ENCODE results near the gene NSMF.

The NSMF gene

DNA sequence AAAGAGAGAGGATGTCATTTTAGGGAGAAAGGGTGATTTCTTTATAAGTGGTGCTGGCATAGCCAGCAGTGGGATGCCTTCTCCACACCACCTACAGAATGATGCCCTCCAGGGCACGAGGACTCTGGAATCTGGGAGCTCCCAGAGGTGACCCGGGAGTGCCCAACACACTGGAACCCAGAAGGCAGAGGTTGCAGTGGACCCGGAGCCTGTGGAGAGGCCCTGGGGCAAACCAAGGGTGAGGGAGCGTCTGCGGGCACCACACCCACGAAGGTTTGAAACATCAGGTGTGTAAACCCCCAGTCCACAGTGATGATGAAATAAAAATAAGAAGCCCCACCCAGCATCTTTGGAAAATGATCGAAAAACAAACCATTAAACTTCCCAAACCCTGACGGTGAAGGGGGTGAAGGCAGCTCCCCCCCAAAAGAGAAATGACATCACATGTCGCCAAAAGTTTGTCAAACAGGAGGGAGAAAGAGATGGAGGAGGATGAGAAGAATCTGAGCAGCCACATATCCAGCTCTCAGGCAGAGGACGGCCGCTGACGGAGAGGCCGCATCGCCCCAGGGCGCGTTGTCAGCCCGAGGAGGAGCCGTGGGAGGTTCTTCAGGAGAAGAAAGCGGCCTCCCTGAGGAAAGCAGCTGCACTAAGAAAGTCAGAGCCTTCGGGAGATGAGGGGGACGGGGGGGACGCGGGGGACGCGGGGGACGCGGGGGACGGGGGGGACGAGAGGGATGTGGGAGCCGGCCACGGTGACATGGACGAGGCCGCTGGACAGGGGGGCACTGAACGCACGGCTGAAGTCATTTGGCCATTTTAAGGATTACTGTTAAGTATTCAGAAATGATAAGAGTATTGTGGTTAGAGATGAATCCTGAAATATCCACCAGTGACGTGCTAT is 43.1 kb upstream of the NSMF start:
- Histone ChIP-seq H3K36me3 (no peaks in the 10 kb centered on the region), H3K27ac (no peak overlapping the region)
- TF ChIP-seq, protein P1, sequence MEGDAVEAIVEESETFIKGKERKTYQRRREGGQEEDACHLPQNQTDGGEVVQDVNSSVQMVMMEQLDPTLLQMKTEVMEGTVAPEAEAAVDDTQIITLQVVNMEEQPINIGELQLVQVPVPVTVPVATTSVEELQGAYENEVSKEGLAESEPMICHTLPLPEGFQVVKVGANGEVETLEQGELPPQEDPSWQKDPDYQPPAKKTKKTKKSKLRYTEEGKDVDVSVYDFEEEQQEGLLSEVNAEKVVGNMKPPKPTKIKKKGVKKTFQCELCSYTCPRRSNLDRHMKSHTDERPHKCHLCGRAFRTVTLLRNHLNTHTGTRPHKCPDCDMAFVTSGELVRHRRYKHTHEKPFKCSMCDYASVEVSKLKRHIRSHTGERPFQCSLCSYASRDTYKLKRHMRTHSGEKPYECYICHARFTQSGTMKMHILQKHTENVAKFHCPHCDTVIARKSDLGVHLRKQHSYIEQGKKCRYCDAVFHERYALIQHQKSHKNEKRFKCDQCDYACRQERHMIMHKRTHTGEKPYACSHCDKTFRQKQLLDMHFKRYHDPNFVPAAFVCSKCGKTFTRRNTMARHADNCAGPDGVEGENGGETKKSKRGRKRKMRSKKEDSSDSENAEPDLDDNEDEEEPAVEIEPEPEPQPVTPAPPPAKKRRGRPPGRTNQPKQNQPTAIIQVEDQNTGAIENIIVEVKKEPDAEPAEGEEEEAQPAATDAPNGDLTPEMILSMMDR (IDR thresholded peaks at IDR 0.05), result no peak

DNA sequence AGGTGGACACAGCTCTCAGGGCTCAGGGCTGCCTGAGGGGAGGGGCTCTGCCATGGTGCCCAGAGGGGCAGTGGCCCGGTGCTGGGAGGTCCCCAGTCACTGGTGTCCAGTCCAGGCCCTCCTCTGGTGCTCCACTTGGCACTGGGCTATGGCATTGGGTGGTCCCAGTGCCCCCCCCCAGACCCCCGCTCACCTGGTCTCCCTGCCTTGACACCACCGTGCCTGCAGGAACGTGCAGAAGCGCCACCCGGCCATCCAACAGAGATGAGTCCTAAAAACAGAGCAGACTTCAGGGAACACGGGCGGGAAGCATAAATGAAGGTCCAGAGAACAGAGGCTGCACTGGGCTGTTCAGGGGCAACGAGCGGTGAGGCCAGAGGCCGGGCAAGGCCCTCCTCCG is 42.3 kb upstream of the NSMF start:
- no peaks in the 10 kb centered on the region for H3K27me3 ChIP-seq
- no peaks in the 10 kb centered on the region for H3K36me3 ChIP-seq
- TF ChIP-seq, protein P1 (IDR thresholded peaks at IDR 0.05), result no peak
- no peaks in the 10 kb centered on the region for H3K4me1 ChIP-seq (ENCODE audit: control insufficient read depth in 1 of 2, insufficient read depth in 1 of 2, low read depth in 1 of 2, low read length in 1 of 2)
- H3K27ac ChIP-seq, result no peak overlapping the region
- no peaks in the 10 kb centered on the region for H3K9me3 ChIP-seq
- no peak overlapping the region for H3K4me3 ChIP-seq (ENCODE audit: low read depth in 1 of 2, low read length in 1 of 2)

More for the DNA sequence above, 43.1 kb upstream of the NSMF start:
- Histone ChIP-seq H3K27me3 (no peaks in the 10 kb centered on the region), H3K9me3 (no peaks in the 10 kb centered on the region), H3K4me3 (ENCODE audit: low read depth in 1 of 2, low read length in 1 of 2) (no peak overlapping the region), H3K4me1 (ENCODE audit: control insufficient read depth in 1 of 2, insufficient read depth in 1 of 2, low read depth in 1 of 2, low read length in 1 of 2) (no peaks in the 10 kb centered on the region)

DNA sequence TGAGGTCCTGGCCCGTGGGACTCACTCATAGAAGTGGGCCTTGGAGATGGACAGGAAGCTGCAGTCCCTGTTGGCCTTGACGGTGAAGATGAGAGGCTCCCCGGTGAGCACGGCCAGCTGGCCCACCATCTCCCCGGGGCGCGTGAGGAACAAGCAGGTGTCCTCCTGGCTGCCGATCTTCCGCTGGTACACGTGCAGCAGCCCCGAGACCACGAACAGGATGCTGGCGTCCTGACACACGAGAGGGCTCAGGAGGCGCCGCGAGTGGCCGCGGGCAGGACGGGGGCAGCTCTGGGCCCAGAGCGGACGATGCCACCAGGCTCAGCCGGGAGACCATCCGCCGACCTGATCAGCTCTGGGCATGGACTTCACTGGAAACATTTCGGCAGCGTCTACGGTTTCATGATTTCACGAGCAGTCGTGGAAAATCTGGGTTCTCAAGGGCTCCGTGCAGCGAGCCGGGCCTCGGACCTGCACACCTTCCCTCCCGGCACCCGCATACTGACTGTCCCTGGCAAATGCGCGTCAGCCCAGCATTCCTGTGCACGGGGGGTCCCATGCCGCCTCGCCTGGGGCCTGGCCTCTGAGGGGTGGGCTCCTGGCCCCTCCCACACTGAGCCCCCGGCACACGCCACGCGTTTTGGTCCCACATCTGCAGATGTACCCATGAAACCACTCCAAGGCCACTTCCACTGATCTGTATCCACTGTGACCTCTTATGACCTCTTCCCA is 41.7 kb upstream of the NSMF start:
- no peaks in the 10 kb centered on the region for H3K4me1 ChIP-seq (ENCODE audit: control insufficient read depth in 1 of 2, insufficient read depth in 1 of 2, low read depth in 1 of 2, low read length in 1 of 2)
- H3K9me3 ChIP-seq, result no peaks in the 10 kb centered on the region
- no peaks in the 10 kb centered on the region for H3K27me3 ChIP-seq
- TF ChIP-seq, protein P1 (IDR thresholded peaks at IDR 0.05), result no peak
- H3K4me3 ChIP-seq (ENCODE audit: low read depth in 1 of 2, low read length in 1 of 2), result no peak overlapping the region
- no peak overlapping the region for H3K27ac ChIP-seq
- H3K36me3 ChIP-seq, result no peaks in the 10 kb centered on the region

DNA sequence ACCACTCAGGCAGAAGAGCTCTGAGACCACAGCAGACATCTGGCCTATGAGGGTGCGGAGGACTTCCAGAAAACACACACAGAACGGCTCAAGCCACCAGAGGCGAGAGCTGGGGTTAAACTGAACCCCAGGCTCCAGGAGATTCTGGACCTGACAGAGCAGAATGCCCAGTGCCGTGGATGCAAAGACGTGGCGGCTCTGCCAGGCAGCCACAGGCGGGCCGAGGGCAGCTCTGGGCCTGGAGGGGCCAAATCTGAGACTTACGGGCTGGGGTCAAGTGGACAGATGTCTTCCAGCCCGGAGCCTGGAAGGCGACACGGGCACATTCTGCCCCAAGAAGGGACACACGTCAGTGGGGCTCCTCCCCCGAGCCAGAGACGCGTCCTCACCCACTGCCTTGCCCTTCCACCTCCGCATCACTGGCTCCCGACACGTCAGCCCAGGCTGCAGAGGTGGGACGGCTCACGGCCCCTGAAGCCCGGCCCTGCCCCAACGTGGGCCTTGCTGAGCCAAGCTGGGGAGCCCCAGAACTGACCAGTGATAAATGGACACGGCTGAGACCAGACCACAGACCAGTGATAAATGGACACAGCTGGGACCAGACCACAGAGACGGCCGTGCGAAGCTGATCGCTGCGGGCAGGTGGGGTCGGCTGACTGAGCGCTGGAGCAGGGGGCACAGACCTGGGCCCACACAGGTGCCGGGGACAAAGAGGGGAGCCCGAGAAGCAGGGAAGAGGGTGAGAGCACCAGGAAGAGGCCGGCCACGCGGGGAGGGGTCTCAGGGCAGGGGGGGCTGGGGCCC is 40.9 kb upstream of the NSMF start:
- Histone ChIP-seq H3K27ac (no peak overlapping the region), H3K36me3 (no peaks in the 10 kb centered on the region), H3K4me1 (ENCODE audit: control insufficient read depth in 1 of 2, insufficient read depth in 1 of 2, low read depth in 1 of 2, low read length in 1 of 2) (no peaks in the 10 kb centered on the region), H3K4me3 (ENCODE audit: low read depth in 1 of 2, low read length in 1 of 2) (no peak overlapping the region), H3K9me3 (no peaks in the 10 kb centered on the region), H3K27me3 (no peaks in the 10 kb centered on the region)
- TF ChIP-seq, protein P1 (IDR thresholded peaks at IDR 0.05), result no peak

DNA sequence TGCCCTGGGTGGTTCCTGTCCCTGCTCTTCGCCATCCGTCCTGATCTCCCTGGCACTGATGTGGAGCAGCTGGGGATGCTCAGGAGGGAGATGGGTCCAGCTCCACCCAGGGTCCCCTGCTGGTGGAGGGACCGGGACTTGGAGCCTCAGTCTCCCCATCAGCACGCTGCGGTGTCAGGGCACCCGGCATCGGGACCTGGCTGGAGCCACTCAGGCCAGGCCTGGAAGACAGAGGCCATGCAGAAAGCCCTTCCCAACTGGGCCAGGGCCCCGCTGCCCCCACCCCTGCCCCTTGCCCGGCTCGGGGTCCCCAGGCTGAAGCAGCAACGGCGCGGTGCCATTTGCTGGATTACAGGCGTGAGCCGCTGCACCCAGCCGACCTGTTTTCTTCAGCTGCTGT is 40.3 kb upstream of the NSMF start:
- H3K9me3 ChIP-seq, result no peaks in the 10 kb centered on the region
- no peak overlapping the region for H3K4me3 ChIP-seq (ENCODE audit: low read depth in 1 of 2, low read length in 1 of 2)
- no peaks in the 10 kb centered on the region for H3K27me3 ChIP-seq
- TF ChIP-seq, protein P1 (IDR thresholded peaks at IDR 0.05), result no peak
- H3K36me3 ChIP-seq, result no peaks in the 10 kb centered on the region
- no peaks in the 10 kb centered on the region for H3K4me1 ChIP-seq (ENCODE audit: control insufficient read depth in 1 of 2, insufficient read depth in 1 of 2, low read depth in 1 of 2, low read length in 1 of 2)
- H3K27ac ChIP-seq, result no peak overlapping the region

All from neutrophil (primary cell).